GM13976 (cell line): ENCODE measurements around the gene RB1.
A peak's percentile ranks its signal among the peaks of the same experiment; 100 is the strongest.

Experiments used
- DNase-seq: peaks from one replicate; pipeline ENCODE4 v3.0.0; 2012; ENCODE audit warnings: low spot score
- in situ Hi-C: fragments of 300-500 bp; cut with MboI; formaldehyde crosslinking; loops from one replicate; pipeline ENCODE4 v1.12.0; 2022; ENCODE audit warnings: low sequenced_read_pairs, mixed read lengths, inconsistent platforms; ENCODE audit not compliant: unreplicated experiment
- TF ChIP-seq, protein P1 (sequence below): IDR thresholded peaks from 2 replicates; pipeline ENCODE4 v1.5.1; 2012; ENCODE audit warnings: borderline replicate concordance, mild to moderate bottlenecking; ENCODE audit not compliant: insufficient read depth; ENCODE audit errors: extremely low read depth, missing control alignments, control extremely low read depth

Gene RB1

DNA sequence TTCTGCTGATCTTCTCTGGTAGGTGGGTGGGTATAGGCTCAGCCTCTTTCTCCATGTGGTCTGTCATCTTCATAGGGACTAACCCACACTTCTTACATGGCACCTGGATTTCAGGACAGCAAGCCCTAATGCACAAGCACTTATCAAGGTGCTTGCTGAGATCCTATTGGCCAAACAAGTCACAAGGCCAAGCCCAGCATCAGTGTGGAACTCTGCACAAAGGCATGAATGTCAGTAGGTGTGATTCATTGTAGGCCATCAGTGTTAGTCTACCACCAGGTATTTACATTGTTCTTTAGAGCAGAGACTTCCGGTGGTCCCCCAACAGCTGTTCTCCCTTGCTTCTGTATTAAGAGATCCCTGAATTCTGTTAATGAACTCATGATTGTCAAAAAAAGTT lies 8.3 kb upstream of the RB1 start:
- TF ChIP-seq, protein P1, sequence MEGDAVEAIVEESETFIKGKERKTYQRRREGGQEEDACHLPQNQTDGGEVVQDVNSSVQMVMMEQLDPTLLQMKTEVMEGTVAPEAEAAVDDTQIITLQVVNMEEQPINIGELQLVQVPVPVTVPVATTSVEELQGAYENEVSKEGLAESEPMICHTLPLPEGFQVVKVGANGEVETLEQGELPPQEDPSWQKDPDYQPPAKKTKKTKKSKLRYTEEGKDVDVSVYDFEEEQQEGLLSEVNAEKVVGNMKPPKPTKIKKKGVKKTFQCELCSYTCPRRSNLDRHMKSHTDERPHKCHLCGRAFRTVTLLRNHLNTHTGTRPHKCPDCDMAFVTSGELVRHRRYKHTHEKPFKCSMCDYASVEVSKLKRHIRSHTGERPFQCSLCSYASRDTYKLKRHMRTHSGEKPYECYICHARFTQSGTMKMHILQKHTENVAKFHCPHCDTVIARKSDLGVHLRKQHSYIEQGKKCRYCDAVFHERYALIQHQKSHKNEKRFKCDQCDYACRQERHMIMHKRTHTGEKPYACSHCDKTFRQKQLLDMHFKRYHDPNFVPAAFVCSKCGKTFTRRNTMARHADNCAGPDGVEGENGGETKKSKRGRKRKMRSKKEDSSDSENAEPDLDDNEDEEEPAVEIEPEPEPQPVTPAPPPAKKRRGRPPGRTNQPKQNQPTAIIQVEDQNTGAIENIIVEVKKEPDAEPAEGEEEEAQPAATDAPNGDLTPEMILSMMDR: no peak
- DNase-seq: no peak
- in situ Hi-C loops: no loop called here

DNA sequence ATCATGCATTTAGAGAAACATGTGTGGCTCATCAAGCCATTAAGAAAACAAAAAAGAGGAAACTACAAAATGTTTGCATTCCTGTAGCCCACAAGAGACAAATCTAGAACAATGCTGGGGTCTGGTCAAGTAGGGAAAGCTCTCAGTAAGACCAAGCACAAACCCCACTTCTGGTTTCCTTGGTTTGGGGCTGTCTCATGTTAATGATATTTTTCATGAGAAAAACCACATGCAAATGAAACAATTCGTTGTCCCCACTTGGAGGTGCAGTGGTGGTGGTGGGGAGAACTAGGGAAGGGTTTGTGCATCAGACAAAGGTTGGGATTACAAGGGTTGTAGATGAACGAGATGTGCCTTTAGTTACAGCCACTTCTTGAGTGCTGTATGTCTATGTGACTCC lies 7.0 kb upstream of the RB1 start:
- TF ChIP-seq, protein P1: no peak
- no peak for DNase-seq
- in situ Hi-C loops: no loop called here

DNA sequence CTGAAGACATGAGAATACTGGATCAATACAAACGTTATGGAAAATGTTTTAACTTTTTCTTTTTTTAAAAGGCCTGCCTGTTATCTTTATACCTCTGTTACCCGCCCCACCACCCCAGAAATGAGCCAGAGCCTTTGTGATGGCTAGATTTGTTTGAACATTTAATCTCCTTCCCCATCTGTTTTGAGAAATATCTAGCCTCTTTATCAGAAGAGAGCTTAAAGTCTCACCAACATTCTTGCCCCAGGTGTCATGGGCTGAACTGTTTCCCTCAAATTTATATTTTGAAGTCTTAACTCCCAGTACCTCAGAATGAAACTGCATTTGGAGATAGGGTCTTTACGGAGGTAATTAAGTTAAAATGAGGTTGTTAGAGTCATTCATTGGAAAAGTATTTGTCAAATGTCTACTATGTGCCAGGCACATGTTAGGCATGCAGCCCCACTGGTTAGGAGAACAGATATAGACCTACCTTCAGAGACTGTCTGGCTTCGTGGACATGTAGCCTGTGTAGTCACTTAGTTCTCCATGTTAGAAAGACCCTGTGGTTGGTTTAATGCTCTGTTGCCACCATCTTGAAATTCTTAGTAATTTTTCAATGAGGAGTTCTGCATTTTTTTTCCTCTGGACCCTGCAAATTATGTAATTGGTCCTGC lies 6.3 kb upstream of the RB1 start:
- in situ Hi-C loops: no loop called here
- TF ChIP-seq, protein P1: no peak
- DNase-seq: no peak

DNA sequence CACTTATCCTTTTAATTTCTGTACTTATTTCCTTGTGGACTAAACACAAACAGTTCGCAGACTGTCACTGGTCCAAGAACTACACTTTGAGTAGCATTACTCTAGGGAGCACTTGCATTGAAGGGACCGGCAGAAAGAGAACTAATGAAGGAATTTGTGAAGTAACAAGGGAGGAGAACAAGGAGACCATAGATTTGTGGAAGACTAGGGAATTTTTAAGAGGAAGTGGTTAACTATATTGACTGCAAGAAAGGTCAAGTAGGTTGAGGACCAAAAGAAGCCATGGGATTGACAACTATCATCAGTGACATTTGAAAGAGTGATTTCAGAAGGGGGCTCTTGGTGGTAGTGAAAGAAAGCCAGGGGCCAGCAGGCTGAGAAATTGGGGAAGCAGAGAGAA lies 4.0 kb upstream of the RB1 start:
- no peak for DNase-seq
- TF ChIP-seq, protein P1: no peak
- in situ Hi-C loops: no loop called here

DNA sequence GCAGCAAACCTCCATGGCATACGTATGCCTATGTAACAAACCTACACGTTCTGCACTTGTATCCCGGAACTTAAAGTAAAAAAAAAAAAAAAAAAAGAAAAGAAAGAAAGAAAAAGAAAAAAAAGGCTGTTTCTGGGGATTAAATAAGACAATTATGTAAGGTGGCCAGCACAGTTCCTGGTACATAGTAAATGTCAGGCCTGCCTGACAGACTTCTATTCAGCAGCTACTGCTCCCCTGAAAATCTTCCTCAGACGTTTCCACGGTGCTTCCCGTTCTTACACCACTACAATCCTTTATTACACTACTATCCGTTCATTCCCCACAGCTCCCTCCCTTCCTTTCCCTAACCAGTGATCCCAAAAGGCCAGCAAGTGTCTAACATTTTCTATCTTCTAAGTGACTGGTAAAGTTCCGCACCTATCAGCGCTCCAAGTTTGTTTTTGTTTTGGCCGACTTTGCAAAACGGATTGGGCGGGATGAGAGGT lies 636 bp upstream of the RB1 start:
- TF ChIP-seq, protein P1: no peak
- no peak for DNase-seq
- in situ Hi-C loops: no loop called here

DNA sequence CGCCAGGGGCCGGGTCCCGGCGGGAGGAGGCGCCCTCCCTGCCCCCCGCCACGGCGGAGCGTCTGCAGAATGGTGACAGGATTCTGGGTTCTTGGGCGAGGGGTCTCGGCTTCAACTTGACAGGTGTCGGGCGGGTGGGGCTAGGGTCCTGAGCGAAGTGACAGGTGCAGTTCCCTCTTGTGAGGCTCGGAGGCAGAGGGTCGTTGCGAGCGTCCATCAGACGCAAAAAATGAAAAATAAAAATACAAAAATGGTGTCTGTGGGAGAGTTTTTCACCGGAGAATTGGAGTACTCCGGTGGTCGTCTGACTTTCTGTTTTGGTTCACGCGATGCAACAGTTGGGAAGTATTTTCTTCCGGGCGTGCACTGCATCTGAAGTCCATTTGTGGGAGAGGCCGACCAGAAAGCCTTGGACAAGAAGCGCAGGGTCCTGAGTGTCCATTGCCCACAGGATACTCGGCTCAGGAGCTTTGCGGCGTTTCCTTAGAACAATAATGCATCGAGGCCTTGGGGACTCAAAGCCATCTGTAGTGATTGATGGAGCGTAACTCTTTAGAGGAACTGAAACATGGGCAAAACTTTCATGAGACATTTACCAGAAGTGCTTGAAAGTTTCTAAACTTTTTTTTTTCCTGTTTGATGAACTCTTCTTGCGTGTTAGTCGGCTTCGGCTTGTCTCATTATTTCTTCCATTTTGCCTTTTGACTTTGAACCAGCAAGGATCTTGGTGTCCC lies 759 bp downstream of the RB1 start:
- in situ Hi-C loops: no loop called here
- DNase-seq: peak; percentile 84

More for the DNA sequence above, 759 bp downstream of the RB1 start:
- TF ChIP-seq, protein P1: no peak
